ENCODE measurements around the gene SLFN12L. TPM values are rescaled to one million over a fixed set of nuclear protein-coding genes. Genes with fewer than 3 reads are reported as not detected.

The SLFN12L gene
- total and polyA plus RNA-seq, 9 of the 15 experiments (the other 6 are each of a cell fraction or from before 2014, with no cell fraction given) = 0.04 to 0.31 (median 0.08) TPM; not detected in 3

DNA sequence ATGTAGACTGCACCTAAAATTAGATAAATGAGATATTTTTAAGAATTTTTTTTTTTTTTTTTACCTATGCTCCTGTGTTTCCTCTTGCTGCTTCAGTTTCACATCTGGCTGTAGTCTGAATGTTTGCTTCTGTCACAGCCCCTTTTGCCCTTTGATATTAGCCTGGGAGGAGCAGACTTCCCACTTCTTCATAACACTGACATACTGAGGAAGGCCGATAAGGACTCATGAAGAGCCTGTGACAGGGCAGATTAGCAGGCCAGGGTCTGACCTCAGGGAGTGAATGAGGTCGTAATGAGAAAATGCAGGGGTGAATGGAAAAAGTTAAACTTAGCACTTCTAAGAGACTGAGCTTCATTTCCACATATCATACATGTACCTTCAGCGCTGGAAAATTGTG lies 23.2 kb upstream of the SLFN12L start, which contains the start of gene SLFN14 (continued):
- TF ChIP-seq SNRNP70 (optimal IDR thresholded peaks at IDR 0.05; ENCODE audit: low read depth, low read length) (no peak), LCOR (CRISPR knock-in tag; IDR thresholded peaks at IDR 0.05) (no peak), CEBPG (CRISPR knock-in tag; IDR thresholded peaks at IDR 0.05) (no peak), CEBPG (tag; conservative IDR thresholded peaks at IDR 0.05 in 1 of 2, IDR thresholded peaks at IDR 0.05 in 1 of 2) (no peak), SP1 (CRISPR knock-in tag; IDR thresholded peaks at IDR 0.05) (no peak), HLTF (IDR thresholded peaks at IDR 0.05) (peak; percentile 71; the same call in 1 of the 2 replicates), PPARD (CRISPR knock-in tag; IDR thresholded peaks at IDR 0.05) (no peak), RBM39 (optimal IDR thresholded peaks at IDR 0.05; ENCODE audit: low read depth, low read length) (no peak), ZNF146 (CRISPR knock-in tag; IDR thresholded peaks at IDR 0.05; ENCODE audit: unreplicated experiment) (no peak), ZBTB1 (CRISPR knock-in tag; IDR thresholded peaks at IDR 0.05; ENCODE audit: borderline replicate concordance, low read depth) (no peak), GATAD2B (IDR thresholded peaks at IDR 0.05; ENCODE audit: borderline replicate concordance) (peak; percentile 54; the same call in 1 of the 2 replicates), SMARCC2 (IDR thresholded peaks at IDR 0.05; ENCODE audit: low read depth) (peak; percentile 99), SMARCA5 (IDR thresholded peaks at IDR 0.05) (no peak), NCOA4 (IDR thresholded peaks at IDR 0.05; ENCODE audit: partially characterized antibody) (peak; percentile 34), TAL1 (IDR thresholded peaks at IDR 0.05) (peak; percentile 100), TRIM24 (IDR thresholded peaks at IDR 0.05) (peak; percentile 94 to 96), ERF (CRISPR knock-in tag; IDR thresholded peaks at IDR 0.05) (no peak), ZNF586 (CRISPR knock-in tag; conservative IDR thresholded peaks at IDR 0.05) (no peak), MCM7 (IDR thresholded peaks at IDR 0.05) (no peak), GATA2 (CRISPR knock-in tag; IDR thresholded peaks at IDR 0.05) (peak; percentile 95), POLR2B (IDR thresholded peaks at IDR 0.05; ENCODE audit: low read depth, partially characterized antibody) (peak; percentile 65)
- TF ChIP-seq, protein P1, sequence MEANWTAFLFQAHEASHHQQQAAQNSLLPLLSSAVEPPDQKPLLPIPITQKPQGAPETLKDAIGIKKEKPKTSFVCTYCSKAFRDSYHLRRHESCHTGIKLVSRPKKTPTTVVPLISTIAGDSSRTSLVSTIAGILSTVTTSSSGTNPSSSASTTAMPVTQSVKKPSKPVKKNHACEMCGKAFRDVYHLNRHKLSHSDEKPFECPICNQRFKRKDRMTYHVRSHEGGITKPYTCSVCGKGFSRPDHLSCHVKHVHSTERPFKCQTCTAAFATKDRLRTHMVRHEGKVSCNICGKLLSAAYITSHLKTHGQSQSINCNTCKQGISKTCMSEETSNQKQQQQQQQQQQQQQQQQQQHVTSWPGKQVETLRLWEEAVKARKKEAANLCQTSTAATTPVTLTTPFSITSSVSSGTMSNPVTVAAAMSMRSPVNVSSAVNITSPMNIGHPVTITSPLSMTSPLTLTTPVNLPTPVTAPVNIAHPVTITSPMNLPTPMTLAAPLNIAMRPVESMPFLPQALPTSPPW (CRISPR knock-in tag; IDR thresholded peaks at IDR 0.05) = peak; percentile 69
- TF ChIP-seq, protein P2, sequence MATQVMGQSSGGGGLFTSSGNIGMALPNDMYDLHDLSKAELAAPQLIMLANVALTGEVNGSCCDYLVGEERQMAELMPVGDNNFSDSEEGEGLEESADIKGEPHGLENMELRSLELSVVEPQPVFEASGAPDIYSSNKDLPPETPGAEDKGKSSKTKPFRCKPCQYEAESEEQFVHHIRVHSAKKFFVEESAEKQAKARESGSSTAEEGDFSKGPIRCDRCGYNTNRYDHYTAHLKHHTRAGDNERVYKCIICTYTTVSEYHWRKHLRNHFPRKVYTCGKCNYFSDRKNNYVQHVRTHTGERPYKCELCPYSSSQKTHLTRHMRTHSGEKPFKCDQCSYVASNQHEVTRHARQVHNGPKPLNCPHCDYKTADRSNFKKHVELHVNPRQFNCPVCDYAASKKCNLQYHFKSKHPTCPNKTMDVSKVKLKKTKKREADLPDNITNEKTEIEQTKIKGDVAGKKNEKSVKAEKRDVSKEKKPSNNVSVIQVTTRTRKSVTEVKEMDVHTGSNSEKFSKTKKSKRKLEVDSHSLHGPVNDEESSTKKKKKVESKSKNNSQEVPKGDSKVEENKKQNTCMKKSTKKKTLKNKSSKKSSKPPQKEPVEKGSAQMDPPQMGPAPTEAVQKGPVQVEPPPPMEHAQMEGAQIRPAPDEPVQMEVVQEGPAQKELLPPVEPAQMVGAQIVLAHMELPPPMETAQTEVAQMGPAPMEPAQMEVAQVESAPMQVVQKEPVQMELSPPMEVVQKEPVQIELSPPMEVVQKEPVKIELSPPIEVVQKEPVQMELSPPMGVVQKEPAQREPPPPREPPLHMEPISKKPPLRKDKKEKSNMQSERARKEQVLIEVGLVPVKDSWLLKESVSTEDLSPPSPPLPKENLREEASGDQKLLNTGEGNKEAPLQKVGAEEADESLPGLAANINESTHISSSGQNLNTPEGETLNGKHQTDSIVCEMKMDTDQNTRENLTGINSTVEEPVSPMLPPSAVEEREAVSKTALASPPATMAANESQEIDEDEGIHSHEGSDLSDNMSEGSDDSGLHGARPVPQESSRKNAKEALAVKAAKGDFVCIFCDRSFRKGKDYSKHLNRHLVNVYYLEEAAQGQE (IDR thresholded peaks at IDR 0.05; ENCODE audit: borderline replicate concordance) = no peak
- TF ChIP-seq, protein P2 (CRISPR knock-in tag; IDR thresholded peaks at IDR 0.05; ENCODE audit: low read depth) = no peak

Data from K562 (cell line).